HepG2 (cell line): ENCODE results near the gene IBA57. TPM values are rescaled to one million over a fixed set of nuclear protein-coding genes. Genes with fewer than 3 reads are reported as not detected.

Experiments
- ATF7-NPFF ChIP-seq: sonication (generic); formaldehyde crosslinking; IDR thresholded peaks from 2 replicates; pipeline ENCODE4 v1.8.1; 2023; ENCODE audit warnings: mild to moderate bottlenecking, low read depth, missing genetic modification reagents, moderate library complexity
- CBX2 ChIP-seq, 2 experiments: fragments of 200-600 bp in 1 of 2; sonication (generic); formaldehyde crosslinking in 1 of 2; IDR thresholded peaks; 2 replicates each; pipeline versions ENCODE4 v1.7.0 to v1.8.1; 2018 to 2022; ENCODE audit warnings: low read depth in 2 of 2, low read length in 1 of 2, mild to moderate bottlenecking in 1 of 2, missing genetic modification reagents in 1 of 2
- FOSL2 ChIP-seq: sonication (generic); formaldehyde crosslinking; IDR thresholded peaks from 2 replicates; pipeline ENCODE4 v1.4.0; 2020; ENCODE audit warnings: missing genetic modification reagents
- KLF16 ChIP-seq, 2 experiments: sonication (generic) in 1 of 2; formaldehyde crosslinking in 1 of 2; IDR thresholded peaks; 2 replicates each; pipeline versions ENCODE4 v1.6.1 to v1.8.0; 2016 to 2023; ENCODE audit warnings: missing genetic modification reagents in 2 of 2, missing compliant biosample characterization in 1 of 2
- PAX8 ChIP-seq: sonication (generic); formaldehyde crosslinking; IDR thresholded peaks from 2 replicates; pipeline ENCODE4 v1.8.0; 2022; ENCODE audit warnings: mild to moderate bottlenecking, missing genetic modification reagents, borderline replicate concordance
- RCOR2 ChIP-seq: IDR thresholded peaks from 2 replicates; pipeline ENCODE4 v1.6.1; 2016; ENCODE audit warnings: missing biosample characterization, missing genetic modification reagents
- SUZ12 ChIP-seq: fragments of 150-350 bp; IDR thresholded peaks from 2 replicates; pipeline ENCODE4 v1.6.1; 2014; ENCODE audit warnings: low read depth, low read length
- TMF1 ChIP-seq: sonication (generic); formaldehyde crosslinking; IDR thresholded peaks from 2 replicates; pipeline ENCODE4 v1.8.1; 2022; ENCODE audit warnings: low read depth, missing genetic modification reagents
- ZGPAT ChIP-seq: IDR thresholded peaks from 2 replicates; pipeline ENCODE4 v1.6.1; 2016; ENCODE audit warnings: mild to moderate bottlenecking
- ZNF235 ChIP-seq: sonication (generic); formaldehyde crosslinking; IDR thresholded peaks from 2 replicates; pipeline ENCODE4 v1.8.1; 2023; ENCODE audit warnings: mild to moderate bottlenecking, missing genetic modification reagents, borderline replicate concordance
- ZNF260 ChIP-seq: sonication (generic); formaldehyde crosslinking; IDR thresholded peaks from 2 replicates; pipeline ENCODE4 v1.4.0; 2020; ENCODE audit warnings: missing genetic modification reagents, low read depth, mild to moderate bottlenecking, borderline replicate concordance
- ZNF44 ChIP-seq: sonication (generic); formaldehyde crosslinking; IDR thresholded peaks from 2 replicates; pipeline ENCODE4 v1.5.1; 2020; ENCODE audit warnings: mild to moderate bottlenecking, missing genetic modification reagents
- ZNF496 ChIP-seq: sonication (generic); formaldehyde crosslinking; IDR thresholded peaks from 2 replicates; pipeline ENCODE4 v1.8.1; 2023; ENCODE audit warnings: mild to moderate bottlenecking, moderate library complexity, missing genetic modification reagents; ENCODE audit not compliant: insufficient replicate concordance
- ZNF614 ChIP-seq: IDR thresholded peaks from 2 replicates; pipeline ENCODE4 v1.6.1; 2018; ENCODE audit warnings: missing biosample characterization, missing genetic modification reagents, inconsistent platforms, borderline replicate concordance
- ZNF616 ChIP-seq: sonication (generic); formaldehyde crosslinking; IDR thresholded peaks from 2 replicates; pipeline ENCODE4 v1.5.0; 2020; ENCODE audit warnings: low read depth, mild to moderate bottlenecking, missing genetic modification reagents
- ZNF7 ChIP-seq: IDR thresholded peaks from 2 replicates; pipeline ENCODE4 v1.6.1; 2016; ENCODE audit warnings: missing biosample characterization, missing genetic modification reagents
- ZNF83 ChIP-seq: sonication (generic); formaldehyde crosslinking; IDR thresholded peaks from 2 replicates; pipeline ENCODE4 v1.4.0; 2020; ENCODE audit warnings: missing genetic modification reagents, mild to moderate bottlenecking, borderline replicate concordance
- polyA plus RNA-seq, 8 experiments: library from polyadenylated mRNA; depleted of rRNA in 3 of 8; stranded (reverse) in 7 of 8; unstranded in 1 of 8; fragments of >200 nt; fragmentation: Illumina TruSeq in 4 of 8; extraction: Trizol in 4 of 8; gene quantifications; 2 replicates each; pipeline versions ENCODE4 v1.2.1 to v1.2.3, GENCODE V29; 2011 to 2016; ENCODE audit warnings: low read depth in 4 of 8, missing spikeins in 1 of 8, mixed read lengths in 1 of 8; ENCODE audit not compliant: insufficient read depth in 1 of 8
- total RNA-seq, 5 experiments: library from RNA; depleted of rRNA; stranded (reverse); fragments of >200 nt; fragmentation: Illumina TruSeq; extraction: Trizol; gene quantifications; 2 replicates each; pipeline ENCODE4 v1.2.3, GENCODE V29; 2016; ENCODE audit warnings: low read depth in 1 of 5
- TF ChIP-seq, protein P1 (sequence below): IDR thresholded peaks from 2 replicates; pipeline ENCODE4 v1.6.1; 2016; ENCODE audit warnings: low read depth
- TF ChIP-seq, protein P2 (sequence below), 2 experiments: sonication (generic) in 1 of 2; formaldehyde crosslinking in 1 of 2; IDR thresholded peaks; 2 replicates each; pipeline versions ENCODE4 v1.6.1 to v1.9.0; 2014 to 2022; ENCODE audit warnings: antibody characterized with exemption in 1 of 2, borderline replicate concordance in 1 of 2, inconsistent platforms in 1 of 2, low read depth in 1 of 2, missing genetic modification reagents in 1 of 2

The IBA57 gene
- total and polyA plus RNA-seq, 2 of the 13 experiments (the other 11 are each of a cell fraction or from before 2014, with no cell fraction given), result 2.3 to 10.2 TPM

GRCh38 chr1:228166170-228166936 is 749 bp downstream of the IBA57 start (continued):
- TF ChIP-seq, protein P1, sequence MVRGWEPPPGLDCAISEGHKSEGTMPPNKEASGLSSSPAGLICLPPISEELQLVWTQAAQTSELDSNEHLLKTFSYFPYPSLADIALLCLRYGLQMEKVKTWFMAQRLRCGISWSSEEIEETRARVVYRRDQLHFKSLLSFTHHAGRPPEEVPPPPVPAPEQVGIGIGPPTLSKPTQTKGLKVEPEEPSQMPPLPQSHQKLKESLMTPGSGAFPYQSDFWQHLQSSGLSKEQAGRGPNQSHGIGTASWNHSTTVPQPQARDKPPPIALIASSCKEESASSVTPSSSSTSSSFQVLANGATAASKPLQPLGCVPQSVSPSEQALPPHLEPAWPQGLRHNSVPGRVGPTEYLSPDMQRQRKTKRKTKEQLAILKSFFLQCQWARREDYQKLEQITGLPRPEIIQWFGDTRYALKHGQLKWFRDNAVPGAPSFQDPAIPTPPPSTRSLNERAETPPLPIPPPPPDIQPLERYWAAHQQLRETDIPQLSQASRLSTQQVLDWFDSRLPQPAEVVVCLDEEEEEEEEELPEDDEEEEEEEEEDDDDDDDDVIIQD, result 0 out of 2 replicates have a peak, but pooled peaks have one; percentile 13
- TF ChIP-seq, protein P2, sequence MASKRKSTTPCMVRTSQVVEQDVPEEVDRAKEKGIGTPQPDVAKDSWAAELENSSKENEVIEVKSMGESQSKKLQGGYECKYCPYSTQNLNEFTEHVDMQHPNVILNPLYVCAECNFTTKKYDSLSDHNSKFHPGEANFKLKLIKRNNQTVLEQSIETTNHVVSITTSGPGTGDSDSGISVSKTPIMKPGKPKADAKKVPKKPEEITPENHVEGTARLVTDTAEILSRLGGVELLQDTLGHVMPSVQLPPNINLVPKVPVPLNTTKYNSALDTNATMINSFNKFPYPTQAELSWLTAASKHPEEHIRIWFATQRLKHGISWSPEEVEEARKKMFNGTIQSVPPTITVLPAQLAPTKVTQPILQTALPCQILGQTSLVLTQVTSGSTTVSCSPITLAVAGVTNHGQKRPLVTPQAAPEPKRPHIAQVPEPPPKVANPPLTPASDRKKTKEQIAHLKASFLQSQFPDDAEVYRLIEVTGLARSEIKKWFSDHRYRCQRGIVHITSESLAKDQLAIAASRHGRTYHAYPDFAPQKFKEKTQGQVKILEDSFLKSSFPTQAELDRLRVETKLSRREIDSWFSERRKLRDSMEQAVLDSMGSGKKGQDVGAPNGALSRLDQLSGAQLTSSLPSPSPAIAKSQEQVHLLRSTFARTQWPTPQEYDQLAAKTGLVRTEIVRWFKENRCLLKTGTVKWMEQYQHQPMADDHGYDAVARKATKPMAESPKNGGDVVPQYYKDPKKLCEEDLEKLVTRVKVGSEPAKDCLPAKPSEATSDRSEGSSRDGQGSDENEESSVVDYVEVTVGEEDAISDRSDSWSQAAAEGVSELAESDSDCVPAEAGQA (IDR thresholded peaks at IDR 0.05; ENCODE audit: low read depth), result no peak; the same call in 1 of the 2 replicates
- TF ChIP-seq, protein P2 (CRISPR knock-in tag; IDR thresholded peaks at IDR 0.05; ENCODE audit: borderline replicate concordance), result no peak
- TF ChIP-seq TMF1 (no peak; the same call in 1 of the 2 replicates), SUZ12 (no peak), FOSL2 (CRISPR knock-in tag) (peak; percentile 65), RCOR2 (CRISPR knock-in tag) (no peak), PAX8 (no peak), CBX2 (IDR thresholded peaks at IDR 0.05; ENCODE audit: low read depth, low read length) (no peak), CBX2 (CRISPR knock-in tag; IDR thresholded peaks at IDR 0.05; ENCODE audit: low read depth) (no peak), ZNF7 (CRISPR knock-in tag) (no peak), ATF7-NPFF (no peak), KLF16 (CRISPR knock-in tag; IDR thresholded peaks at IDR 0.05) (0 out of 4 replicates have a peak, but pooled peaks of 1 of the 2 experiments have one; percentile 48), ZNF614 (no peak), ZNF83 (CRISPR knock-in tag) (0 out of 2 replicates have a peak, but pooled peaks have one; percentile 48), ZNF260 (CRISPR knock-in tag) (no peak), ZNF496 (no peak), ZNF44 (no peak), ZNF616 (CRISPR knock-in tag) (no peak), ZGPAT (CRISPR knock-in tag) (peak; percentile 32; the same call in 1 of the 2 replicates), ZNF235 (CRISPR knock-in tag) (no peak)
